ENCODE results near the gene RARRES2. TPM values are rescaled to one million over a fixed set of nuclear protein-coding genes. Genes with fewer than 3 reads are reported as not detected.

The RARRES2 gene
- total RNA-seq, 2 donors from 2014 or later, result not detected

GRCh38 chr7:150373049-150373801 is 31.8 kb upstream of the RARRES2 start:
- H3K27me3 Mint-ChIP-seq (ENCODE audit: low read depth), result no peaks in the 10 kb centered on the region
- no peak for DNase-seq
- no peaks in the 10 kb centered on the region for H3K36me3 Mint-ChIP-seq (ENCODE audit: insufficient read depth in 2 of 2)
- no peak for ATAC-seq (replicated peaks in 1 of 2)
- no peak overlapping the region for H3K27ac Mint-ChIP-seq
- H3K9me3 Mint-ChIP-seq, result no peaks in the 10 kb centered on the region
- no peak overlapping the region for H3K4me3 Mint-ChIP-seq
- peaks cover 59% of the 10 kb centered on the region for H3K4me1 Mint-ChIP-seq (ENCODE audit: low read depth)

- DNase-seq (no peak), ATAC-seq (replicated peaks in 1 of 2) (no peak)
- peaks cover 51% of the 10 kb centered on the region for H3K4me1 Mint-ChIP-seq (ENCODE audit: low read depth)
- no peaks in the 10 kb centered on the region for H3K27me3 Mint-ChIP-seq (ENCODE audit: low read depth)
- no peak overlapping the region for H3K27ac Mint-ChIP-seq
- H3K4me3 Mint-ChIP-seq, result no peak overlapping the region
- H3K9me3 Mint-ChIP-seq, result no peaks in the 10 kb centered on the region
- no peaks in the 10 kb centered on the region for H3K36me3 Mint-ChIP-seq (ENCODE audit: insufficient read depth in 2 of 2)
Measured at GRCh38 chr7:150372271-150373048, 31.0 kb upstream of the RARRES2 start.

- DNase-seq, result no peak
- Mint-ChIP-seq H3K4me1 (ENCODE audit: low read depth) (peaks cover 53% of the 10 kb centered on the region), H3K4me3 (no peak overlapping the region), H3K27ac (no peak overlapping the region), H3K27me3 (ENCODE audit: low read depth) (no peaks in the 10 kb centered on the region), H3K36me3 (ENCODE audit: insufficient read depth in 2 of 2) (no peaks in the 10 kb centered on the region), H3K9me3 (no peaks in the 10 kb centered on the region)
- no peak for ATAC-seq (replicated peaks in 1 of 2)
Measured at GRCh38 chr7:150371996-150372270, 30.5 kb upstream of the RARRES2 start.

- no peaks in the 10 kb centered on the region for H3K36me3 Mint-ChIP-seq (ENCODE audit: insufficient read depth in 2 of 2)
- H3K4me3 Mint-ChIP-seq, result no peak overlapping the region
- H3K9me3 Mint-ChIP-seq, result no peaks in the 10 kb centered on the region
- H3K27me3 Mint-ChIP-seq (ENCODE audit: low read depth), result no peaks in the 10 kb centered on the region
- peaks cover 49% of the 10 kb centered on the region for H3K4me1 Mint-ChIP-seq (ENCODE audit: low read depth)
- no peak for ATAC-seq (replicated peaks in 1 of 2)
- H3K27ac Mint-ChIP-seq, result no peak overlapping the region
- no peak for DNase-seq
Measured at GRCh38 chr7:150371131-150371995, 29.9 kb upstream of the RARRES2 start.

GRCh38 chr7:150370612-150371071 is 29.2 kb upstream of the RARRES2 start:
- no peak for ATAC-seq (replicated peaks in 1 of 2)
- Mint-ChIP-seq H3K9me3 (no peaks in the 10 kb centered on the region), H3K27me3 (ENCODE audit: low read depth) (no peaks in the 10 kb centered on the region), H3K27ac (peak overlapping the region; percentile 50), H3K4me3 (peak overlapping the region; percentile 88 to 95), H3K4me1 (ENCODE audit: low read depth) (peaks cover 49% of the 10 kb centered on the region), H3K36me3 (ENCODE audit: insufficient read depth in 2 of 2) (no peaks in the 10 kb centered on the region)
- DNase-seq, result no peak

- Mint-ChIP-seq H3K4me1 (ENCODE audit: low read depth) (peaks cover 48% of the 10 kb centered on the region), H3K4me3 (peak overlapping the region; percentile 88 to 95), H3K36me3 (ENCODE audit: insufficient read depth in 2 of 2) (no peaks in the 10 kb centered on the region)
Measured at GRCh38 chr7:150369748-150370501, 28.5 kb upstream of the RARRES2 start.

GRCh38 chr7:150368884-150369747 is 27.7 kb upstream of the RARRES2 start:
- no peaks in the 10 kb centered on the region for H3K36me3 Mint-ChIP-seq (ENCODE audit: insufficient read depth in 2 of 2)
- DNase-seq, result peak; percentile 42 to 54
- peak; percentile 21 to 24 for ATAC-seq (replicated peaks in 1 of 2)
- no peaks in the 10 kb centered on the region for H3K27me3 Mint-ChIP-seq (ENCODE audit: low read depth)
- H3K27ac Mint-ChIP-seq, result peak overlapping the region; percentile 49
- H3K4me1 Mint-ChIP-seq (ENCODE audit: low read depth), result peaks cover 44% of the 10 kb centered on the region
- no peaks in the 10 kb centered on the region for H3K9me3 Mint-ChIP-seq
- H3K4me3 Mint-ChIP-seq, result peak overlapping the region; percentile 93 to 95

More at GRCh38 chr7:150369748-150370501, 28.5 kb upstream of the RARRES2 start:
- peak overlapping the region; percentile 49 for H3K27ac Mint-ChIP-seq
- ATAC-seq (replicated peaks in 1 of 2) (no peak), DNase-seq (no peak)
- H3K9me3 Mint-ChIP-seq, result no peaks in the 10 kb centered on the region
- no peaks in the 10 kb centered on the region for H3K27me3 Mint-ChIP-seq (ENCODE audit: low read depth)

- ATAC-seq (replicated peaks in 1 of 2) (peak; percentile 77 to 83), DNase-seq (peak; percentile 85 to 90)
- Mint-ChIP-seq H3K27me3 (ENCODE audit: low read depth) (no peaks in the 10 kb centered on the region), H3K4me1 (ENCODE audit: low read depth) (peaks cover 42% of the 10 kb centered on the region), H3K9me3 (no peaks in the 10 kb centered on the region), H3K27ac (peak within 1 kb of the TSS; percentile 93), H3K36me3 (ENCODE audit: insufficient read depth in 2 of 2) (no peaks in the 10 kb centered on the region), H3K4me3 (peak within 1 kb of the TSS; percentile 93 to 95)
Measured at GRCh38 chr7:150368096-150368883, 26.9 kb upstream of the RARRES2 start, which contains the start of gene REPIN1. Gene REPIN1 (plus strand): TSS chr7:150368822. CDS start chr7:150369712, 890 bp downstream.

GRCh38 chr7:150367677-150368095 is 26.3 kb upstream of the RARRES2 start:
- Mint-ChIP-seq H3K27ac (peak overlapping the region; percentile 93), H3K9me3 (no peaks in the 10 kb centered on the region), H3K4me3 (peak overlapping the region; percentile 87 to 93), H3K27me3 (ENCODE audit: low read depth) (no peaks in the 10 kb centered on the region), H3K4me1 (ENCODE audit: low read depth) (peaks cover 42% of the 10 kb centered on the region), H3K36me3 (ENCODE audit: insufficient read depth in 2 of 2) (no peaks in the 10 kb centered on the region)
- DNase-seq (no peak), ATAC-seq (replicated peaks in 1 of 2) (no peak)

GRCh38 chr7:150365673-150366398 is 24.4 kb upstream of the RARRES2 start:
- no peak for ATAC-seq (replicated peaks in 1 of 2)
- Mint-ChIP-seq H3K4me3 (no peak overlapping the region), H3K27ac (no peak overlapping the region), H3K4me1 (ENCODE audit: low read depth) (peaks cover 40% of the 10 kb centered on the region), H3K9me3 (no peaks in the 10 kb centered on the region), H3K27me3 (ENCODE audit: low read depth) (no peaks in the 10 kb centered on the region), H3K36me3 (ENCODE audit: insufficient read depth in 2 of 2) (no peaks in the 10 kb centered on the region)
- DNase-seq, result no peak

GRCh38 chr7:150365194-150365593 is 23.8 kb upstream of the RARRES2 start:
- Mint-ChIP-seq H3K4me3 (no peak overlapping the region), H3K27me3 (ENCODE audit: low read depth) (no peaks in the 10 kb centered on the region), H3K36me3 (ENCODE audit: insufficient read depth in 2 of 2) (peaks cover 0 to 1% of the 10 kb centered on the region in 2 donors), H3K9me3 (peaks cover 0 to under 1% of the 10 kb centered on the region in 2 donors), H3K4me1 (ENCODE audit: low read depth) (peaks cover 35% of the 10 kb centered on the region), H3K27ac (no peak overlapping the region)
- ATAC-seq (replicated peaks in 1 of 2) (no peak), DNase-seq (no peak)

All from activated T-cell treated with anti-CD3 and anti-CD28 coated beads, Interleukin-2, amount 50 U/mL, for 72 hours (primary cell).